ENCODE data around the gene NUAK1.

NUAK1 gene

DNA sequence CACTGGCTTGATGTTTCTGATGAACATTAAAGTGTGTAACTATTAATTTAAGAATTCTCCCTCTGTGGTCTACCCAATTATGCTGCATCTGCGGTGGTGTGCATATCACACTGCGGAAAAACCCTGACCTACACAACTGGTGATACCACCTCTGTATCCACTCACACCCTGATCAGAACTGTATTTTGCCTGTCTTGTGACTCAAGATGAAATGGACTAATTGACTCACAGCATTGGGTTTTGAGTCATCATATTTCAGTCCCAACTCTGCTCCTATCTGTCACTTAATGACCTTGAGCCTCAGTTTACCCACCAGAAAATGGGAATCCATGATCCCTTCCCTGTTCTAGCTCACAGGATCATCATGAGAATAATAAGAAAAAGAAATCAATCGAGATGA is 65.6 kb downstream of the NUAK1 start:
- TF ChIP-seq CTCF (conservative IDR thresholded peaks at IDR 0.05; ENCODE audit: low read depth, low read length): no peak
- Histone ChIP-seq H3K4me2 (no peak overlapping the region), H3K4me1 (ENCODE audit: low read depth, poor library complexity, severe bottlenecking) (no peaks in the 10 kb centered on the region), H4K20me1 (ENCODE audit: insufficient read depth) (no peaks in the 10 kb centered on the region), H3K9ac (no peak overlapping the region), H3K27ac (no peak overlapping the region), H3K36me3 (ENCODE audit: insufficient read depth) (no peaks in the 10 kb centered on the region), H2AFZ (ENCODE audit: low read depth) (no peak overlapping the region), H3K4me3 (IDR thresholded peaks at IDR 0.05; ENCODE audit: insufficient read depth, low read depth, low read length) (no peak overlapping the region), H3K27me3 (ENCODE audit: insufficient read depth, low read depth) (no peaks in the 10 kb centered on the region), H3K79me2 (ENCODE audit: insufficient read depth, low read depth) (no peaks in the 10 kb centered on the region)

GRCh38 chr12:106072751-106073150 is 66.0 kb downstream of the NUAK1 start:
- Histone ChIP-seq H3K4me3 (IDR thresholded peaks at IDR 0.05; ENCODE audit: insufficient read depth, low read depth, low read length) (no peak overlapping the region), H3K79me2 (ENCODE audit: insufficient read depth, low read depth) (no peaks in the 10 kb centered on the region), H3K4me2 (no peak overlapping the region), H2AFZ (ENCODE audit: low read depth) (no peak overlapping the region), H3K27ac (no peak overlapping the region), H3K4me1 (ENCODE audit: low read depth, poor library complexity, severe bottlenecking) (no peaks in the 10 kb centered on the region), H3K9ac (no peak overlapping the region), H3K36me3 (ENCODE audit: insufficient read depth) (no peaks in the 10 kb centered on the region), H3K27me3 (ENCODE audit: insufficient read depth, low read depth) (no peaks in the 10 kb centered on the region), H4K20me1 (ENCODE audit: insufficient read depth) (no peaks in the 10 kb centered on the region)
- TF ChIP-seq CTCF (conservative IDR thresholded peaks at IDR 0.05; ENCODE audit: low read depth, low read length): no peak

DNA sequence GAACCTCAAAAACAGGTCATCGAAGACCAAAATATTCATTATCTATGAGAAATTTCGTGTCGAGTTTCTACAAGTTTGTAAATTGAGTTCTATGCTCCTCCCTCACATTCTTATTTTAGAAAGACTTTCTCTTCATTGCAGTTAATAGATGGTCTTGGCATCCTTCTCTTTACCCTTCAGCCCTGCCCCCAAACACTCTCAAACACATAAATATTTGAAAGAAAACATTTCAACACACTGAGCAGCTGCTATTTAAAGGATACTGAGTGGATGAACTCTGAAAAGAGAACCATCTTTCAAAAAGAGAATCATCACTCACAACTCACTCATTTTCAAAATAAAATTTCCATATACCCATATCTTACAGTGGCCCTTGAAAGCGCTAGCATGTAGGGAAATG is 67.1 kb downstream of the NUAK1 start:
- no peak overlapping the region for H3K4me2 ChIP-seq
- no peak overlapping the region for H3K27ac ChIP-seq
- no peaks in the 10 kb centered on the region for H3K27me3 ChIP-seq (ENCODE audit: insufficient read depth, low read depth)
- TF ChIP-seq CTCF (conservative IDR thresholded peaks at IDR 0.05; ENCODE audit: low read depth, low read length): no peak
- no peaks in the 10 kb centered on the region for H3K36me3 ChIP-seq (ENCODE audit: insufficient read depth)
- no peak overlapping the region for H3K9ac ChIP-seq
- H3K4me3 ChIP-seq (IDR thresholded peaks at IDR 0.05; ENCODE audit: insufficient read depth, low read depth, low read length): no peak overlapping the region
- H4K20me1 ChIP-seq (ENCODE audit: insufficient read depth): no peaks in the 10 kb centered on the region
- H2AFZ ChIP-seq (ENCODE audit: low read depth): no peak overlapping the region
- no peaks in the 10 kb centered on the region for H3K79me2 ChIP-seq (ENCODE audit: insufficient read depth, low read depth)
- H3K4me1 ChIP-seq (ENCODE audit: low read depth, poor library complexity, severe bottlenecking): no peaks in the 10 kb centered on the region

GRCh38 chr12:106070611-106071010 is 68.1 kb downstream of the NUAK1 start:
- Histone ChIP-seq H3K4me2 (no peak overlapping the region), H3K4me1 (ENCODE audit: low read depth, poor library complexity, severe bottlenecking) (no peaks in the 10 kb centered on the region), H3K79me2 (ENCODE audit: insufficient read depth, low read depth) (no peaks in the 10 kb centered on the region), H3K4me3 (IDR thresholded peaks at IDR 0.05; ENCODE audit: insufficient read depth, low read depth, low read length) (no peak overlapping the region), H2AFZ (ENCODE audit: low read depth) (no peak overlapping the region), H3K9ac (no peak overlapping the region), H3K27me3 (ENCODE audit: insufficient read depth, low read depth) (no peaks in the 10 kb centered on the region), H3K36me3 (ENCODE audit: insufficient read depth) (no peaks in the 10 kb centered on the region), H4K20me1 (ENCODE audit: insufficient read depth) (no peaks in the 10 kb centered on the region), H3K27ac (no peak overlapping the region)
- no peak for TF ChIP-seq CTCF (conservative IDR thresholded peaks at IDR 0.05; ENCODE audit: low read depth, low read length)

- H3K36me3 ChIP-seq (ENCODE audit: insufficient read depth): no peaks in the 10 kb centered on the region
These were observed 68.6 kb downstream of the NUAK1 start for GRCh38 chr12:106070147-106070546.

More at GRCh38 chr12:106070147-106070546, 68.6 kb downstream of the NUAK1 start:
- no peaks in the 10 kb centered on the region for H4K20me1 ChIP-seq (ENCODE audit: insufficient read depth)
- no peaks in the 10 kb centered on the region for H3K79me2 ChIP-seq (ENCODE audit: insufficient read depth, low read depth)
- no peak overlapping the region for H3K4me3 ChIP-seq (IDR thresholded peaks at IDR 0.05; ENCODE audit: insufficient read depth, low read depth, low read length)
- no peak overlapping the region for H2AFZ ChIP-seq (ENCODE audit: low read depth)
- no peak overlapping the region for H3K9ac ChIP-seq
- H3K27me3 ChIP-seq (ENCODE audit: insufficient read depth, low read depth): no peaks in the 10 kb centered on the region
- H3K27ac ChIP-seq: no peak overlapping the region
- no peak for TF ChIP-seq CTCF (conservative IDR thresholded peaks at IDR 0.05; ENCODE audit: low read depth, low read length)
- H3K4me2 ChIP-seq: no peak overlapping the region
- H3K4me1 ChIP-seq (ENCODE audit: low read depth, poor library complexity, severe bottlenecking): no peaks in the 10 kb centered on the region

Data from KMS-11 (cell line).